AG10803 (cell line): ENCODE data around the gene FBXL7.

Experiments used
- DNase-seq: peaks from one replicate; pipeline ENCODE4 v3.0.0; 2010; ENCODE audit warnings: low read depth
- H3K4me3 ChIP-seq: 2 replicates; pipeline ENCODE4 v1.5.1; 2011; ENCODE audit warnings: mild to moderate bottlenecking, low read length, control low read depth
- TF ChIP-seq, protein P1 (sequence below): conservative IDR thresholded peaks from 2 replicates; pipeline ENCODE4 v1.5.1; 2011; ENCODE audit warnings: mild to moderate bottlenecking, low read length, control low read depth, inconsistent platforms

Gene FBXL7

DNA sequence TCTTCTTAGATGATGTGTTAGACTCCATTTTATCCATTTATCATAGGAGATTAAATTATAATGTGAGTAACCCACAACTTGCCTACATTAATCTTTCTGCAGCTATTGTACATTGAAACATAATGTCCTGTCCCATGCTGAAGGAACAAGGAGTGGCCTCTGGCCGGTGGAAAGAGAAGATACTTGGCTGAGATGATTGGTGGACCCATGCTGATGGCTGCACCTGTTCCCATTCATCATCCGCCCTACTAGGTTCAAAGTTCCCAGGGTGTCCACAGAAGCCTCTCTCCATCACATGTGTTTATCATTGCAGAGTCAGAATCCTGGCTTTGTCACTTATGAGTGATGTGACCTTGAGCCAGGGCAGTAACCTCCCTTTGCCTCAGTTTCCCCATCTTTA is 24.7 kb downstream of the FBXL7 start:
- DNase-seq = no peak

DNA sequence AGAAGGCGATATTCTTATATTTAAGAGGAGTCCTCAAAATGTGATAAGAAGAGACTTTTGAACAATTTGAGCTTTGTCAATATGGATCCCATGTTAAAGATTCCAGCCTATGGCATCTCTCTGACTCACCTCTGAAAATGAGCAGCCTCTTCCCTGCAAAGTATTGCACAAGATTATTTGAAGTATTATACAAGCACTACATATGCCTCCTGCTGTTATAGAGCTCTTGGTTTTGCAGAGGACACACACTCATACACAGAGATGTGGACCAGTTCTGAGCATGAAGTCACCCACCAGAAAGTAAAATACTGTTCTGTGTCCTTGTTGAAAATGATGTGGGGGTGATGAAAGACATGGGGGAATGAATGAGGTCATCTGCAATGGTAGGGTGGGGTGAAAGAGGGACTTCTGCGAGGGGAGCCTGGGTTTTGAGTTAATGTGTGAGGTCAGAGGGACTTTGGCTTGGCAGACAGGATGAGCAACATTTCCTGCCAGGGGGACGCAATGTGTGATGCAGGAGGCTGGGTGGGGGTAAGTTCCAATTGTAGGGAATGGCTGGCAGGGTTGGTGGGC is 25.8 kb downstream of the FBXL7 start:
- no peak overlapping the region for H3K4me3 ChIP-seq
- TF ChIP-seq, protein P1, sequence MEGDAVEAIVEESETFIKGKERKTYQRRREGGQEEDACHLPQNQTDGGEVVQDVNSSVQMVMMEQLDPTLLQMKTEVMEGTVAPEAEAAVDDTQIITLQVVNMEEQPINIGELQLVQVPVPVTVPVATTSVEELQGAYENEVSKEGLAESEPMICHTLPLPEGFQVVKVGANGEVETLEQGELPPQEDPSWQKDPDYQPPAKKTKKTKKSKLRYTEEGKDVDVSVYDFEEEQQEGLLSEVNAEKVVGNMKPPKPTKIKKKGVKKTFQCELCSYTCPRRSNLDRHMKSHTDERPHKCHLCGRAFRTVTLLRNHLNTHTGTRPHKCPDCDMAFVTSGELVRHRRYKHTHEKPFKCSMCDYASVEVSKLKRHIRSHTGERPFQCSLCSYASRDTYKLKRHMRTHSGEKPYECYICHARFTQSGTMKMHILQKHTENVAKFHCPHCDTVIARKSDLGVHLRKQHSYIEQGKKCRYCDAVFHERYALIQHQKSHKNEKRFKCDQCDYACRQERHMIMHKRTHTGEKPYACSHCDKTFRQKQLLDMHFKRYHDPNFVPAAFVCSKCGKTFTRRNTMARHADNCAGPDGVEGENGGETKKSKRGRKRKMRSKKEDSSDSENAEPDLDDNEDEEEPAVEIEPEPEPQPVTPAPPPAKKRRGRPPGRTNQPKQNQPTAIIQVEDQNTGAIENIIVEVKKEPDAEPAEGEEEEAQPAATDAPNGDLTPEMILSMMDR = no peak
- DNase-seq = peak; percentile 36

More for the DNA sequence above, 24.7 kb downstream of the FBXL7 start:
- H3K4me3 ChIP-seq = no peak overlapping the region
- TF ChIP-seq, protein P1 = no peak

DNA sequence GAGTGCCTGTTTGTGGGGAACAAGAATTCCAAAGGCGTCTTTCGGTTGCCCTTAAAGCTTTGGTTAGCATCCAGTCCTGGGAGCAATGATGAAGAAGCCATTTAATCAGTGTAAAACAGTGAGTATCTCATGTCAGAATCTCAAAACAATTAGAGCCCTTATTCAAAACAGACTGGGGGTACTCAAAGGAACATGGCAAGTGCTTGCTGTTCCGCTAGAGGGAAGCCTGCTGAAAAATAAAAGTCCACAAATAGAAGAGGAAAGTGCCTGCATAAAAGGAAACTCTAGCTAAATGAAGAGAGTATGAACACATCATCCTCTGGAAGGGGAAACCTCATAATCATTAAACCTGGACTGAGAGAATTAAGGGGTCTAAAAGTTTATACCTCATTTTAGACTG is 26.4 kb downstream of the FBXL7 start:
- no peak overlapping the region for H3K4me3 ChIP-seq
- TF ChIP-seq, protein P1 = no peak
- no peak for DNase-seq

DNA sequence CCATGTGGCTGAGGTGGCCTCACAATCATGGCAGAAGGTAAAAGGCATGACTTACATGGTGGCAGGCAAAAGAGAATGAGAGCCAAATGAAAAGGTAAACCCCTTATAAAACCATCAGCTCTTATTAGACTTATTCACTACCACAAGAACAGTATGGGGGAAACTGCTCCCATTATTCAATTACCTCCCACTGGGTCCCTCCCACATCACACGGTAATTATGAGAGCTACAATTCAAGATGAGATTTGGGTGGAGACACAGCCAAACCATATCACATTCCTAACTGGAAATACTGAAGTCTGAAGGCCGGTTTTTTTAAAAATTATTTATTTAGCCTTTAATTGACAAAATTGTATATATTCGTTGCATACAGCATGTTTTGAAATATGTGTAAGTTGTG is 28.5 kb downstream of the FBXL7 start:
- no peak for DNase-seq
- no peak overlapping the region for H3K4me3 ChIP-seq
- TF ChIP-seq, protein P1 = no peak

DNA sequence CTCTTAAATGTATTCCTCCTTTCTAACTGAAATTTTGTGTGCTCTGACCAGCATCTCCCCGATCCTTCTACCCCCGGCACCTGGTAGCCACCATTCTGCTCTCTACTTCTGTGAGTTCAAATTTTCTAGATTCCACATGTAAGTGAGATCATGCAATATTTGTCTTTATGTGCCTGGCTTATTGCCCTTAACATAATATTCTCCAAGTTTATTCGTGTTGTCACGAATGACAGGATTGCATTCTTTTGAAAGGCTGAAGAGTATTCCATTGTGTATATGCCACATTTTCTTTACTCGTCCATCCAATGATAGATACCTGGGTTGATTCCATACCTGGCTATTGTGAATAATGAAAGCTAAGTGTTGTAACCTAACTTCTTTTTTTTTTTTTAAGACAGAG is 29.0 kb downstream of the FBXL7 start:
- no peak overlapping the region for H3K4me3 ChIP-seq
- no peak for DNase-seq
- TF ChIP-seq, protein P1 = no peak

DNA sequence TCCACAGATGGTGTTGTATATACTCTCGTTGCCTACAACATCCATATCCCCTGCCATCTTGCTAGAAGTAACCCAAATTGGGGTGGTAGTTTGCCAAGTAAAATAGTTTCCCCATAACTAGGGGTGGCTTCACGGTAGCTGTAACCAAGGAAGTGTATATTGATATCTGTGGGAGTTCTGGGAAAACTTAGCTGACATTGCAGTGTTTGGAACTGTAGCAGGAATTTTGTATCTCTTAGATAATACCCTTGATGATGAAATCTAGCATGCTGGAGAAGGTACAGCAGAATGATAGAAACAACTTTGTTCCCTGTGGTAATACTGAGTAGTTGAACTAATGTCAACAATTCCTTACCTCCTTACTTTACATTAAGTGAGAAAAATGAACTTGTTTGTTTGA is 29.8 kb downstream of the FBXL7 start:
- H3K4me3 ChIP-seq = no peak overlapping the region
- no peak for DNase-seq
- TF ChIP-seq, protein P1 = no peak

DNA sequence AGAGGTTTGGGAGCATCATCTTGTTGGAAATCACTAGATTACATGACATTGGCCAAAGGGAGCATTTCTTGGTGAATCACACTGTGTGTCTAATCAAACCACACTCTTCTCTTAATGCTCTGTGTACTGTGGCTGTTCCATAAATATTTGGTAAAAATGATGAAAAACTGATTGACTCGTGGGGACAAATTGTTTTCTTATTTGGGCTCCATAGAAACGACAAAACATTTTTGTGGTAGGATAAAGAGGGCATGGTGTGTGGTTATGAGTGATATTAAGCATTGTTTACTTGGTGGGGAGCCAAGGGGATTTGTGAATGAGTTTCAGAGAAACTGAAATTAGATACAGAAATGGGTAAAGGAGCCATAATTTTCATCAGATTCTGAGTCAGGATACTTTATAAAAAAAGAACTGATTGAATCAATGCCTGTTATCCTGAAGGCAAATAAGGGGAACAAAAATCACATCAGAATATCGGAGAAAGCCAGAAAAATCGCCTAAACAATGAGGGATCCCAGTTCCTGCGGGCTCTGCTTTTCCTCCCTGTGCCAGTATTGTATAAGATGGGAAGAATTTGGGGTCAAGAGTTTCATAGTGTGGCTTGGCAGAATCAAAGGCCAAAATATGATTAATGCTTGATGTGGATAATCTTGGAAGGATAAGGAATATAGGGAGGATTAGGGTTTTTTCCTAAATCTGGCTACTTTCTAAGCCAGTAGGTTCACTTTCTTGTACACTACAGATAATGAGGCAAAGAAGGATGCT is 33.3 kb downstream of the FBXL7 start:
- TF ChIP-seq, protein P1 = no peak
- H3K4me3 ChIP-seq = no peak overlapping the region
- peak; percentile 90 for DNase-seq
